ENCODE results near the gene TTC31. TPM values are rescaled to one million over a fixed set of nuclear protein-coding genes. Genes with fewer than 3 reads are reported as not detected.
"Not testable (repeated sequence)": the region's sequence is repeated elsewhere in the genome, so short reads cannot be mapped to it uniquely, and the experiment has no call there.

The TTC31 gene
- total and polyA plus RNA-seq, 2 donors (not counting 1 experiment from before 2014, with no cell fraction given), result 68.5 to 72.3 TPM

- POLR2A ChIA-PET, result interaction anchor here (1.3 kb wide), 1 partner anchor 41 kb away, joined by 3 read pairs; the partner anchor contains the start of genes CCDC142 and TTC31
Measured at GRCh38 chr2:74441690-74442482, 41.0 kb upstream of the TTC31 start, which contains the start of gene RTKN. TSS of gene RTKN (minus strand) at chr2:74441937. CDS start at chr2:74441816, 121 bp downstream.

GRCh38 chr2:74442483-74443297, 40.2 kb upstream of the TTC31 start:
- peak overlapping the region in 1 of 5 experiments; percentile 60 for H3K4me3 ChIP-seq (ENCODE audit: control extremely low read depth in 1 of 5, extremely low read depth in 1 of 5, insufficient read depth in 1 of 5, low read depth in 2 of 5, low read length in 4 of 5)
- H3K4me2 ChIP-seq (replicated peaks; ENCODE audit: low read depth, low read length, poor library complexity, severe bottlenecking), result peak overlapping the region; percentile 95
- H3K27ac Mint-ChIP-seq; DNase-seq; H3K79me2 ChIP-seq (ENCODE audit: control insufficient read depth, insufficient read depth, low read length); H3K36me3 ChIP-seq (replicated peaks in 1 of 2; ENCODE audit: control extremely low read depth in 1 of 2, control insufficient read depth in 1 of 2, extremely low read depth in 1 of 2, insufficient read depth in 2 of 2, low read length in 1 of 2); H3K9me3 ChIP-seq (ENCODE audit: control extremely low read depth in 1 of 3, control insufficient read depth in 2 of 3, insufficient read depth in 1 of 3, low read length in 2 of 3); ATAC-seq (ENCODE audit: low read depth); intact Hi-C loops (cut with micrococcal nuclease); H4K20me1 ChIP-seq (ENCODE audit: control insufficient read depth, insufficient read depth, low read length, poor library complexity, severe bottlenecking); H3K27ac ChIP-seq (ENCODE audit: low read length in 2 of 2); H3K9me3 Mint-ChIP-seq (ENCODE audit: insufficient read depth): not testable (repeated sequence)
- CTCF ChIA-PET, result interaction anchor here (1.0 to 1.8 kb wide), 3 partner anchors 12 to 58 kb away, joined by 3 to 4 read pairs (median 4); partner anchors contain the start of gene TTC31
- peaks cover 0 to 43% (median 13%) of the 10 kb centered on the region in 4 experiments for H3K27me3 ChIP-seq (replicated peaks in 1 of 4; ENCODE audit: control extremely low read depth in 1 of 4, control insufficient read depth in 3 of 4, insufficient read depth in 4 of 4, low read length in 3 of 4)
- peak overlapping the region; percentile 83 for H3K4me3 Mint-ChIP-seq
- H3K4me1 Mint-ChIP-seq, result peaks cover 34% of the 10 kb centered on the region
- H3K9ac ChIP-seq (ENCODE audit: low read length), result peak overlapping the region; percentile 57
- H3K4me1 ChIP-seq (ENCODE audit: control insufficient read depth in 2 of 2, insufficient read depth in 2 of 2, low read length in 2 of 2), result peaks cover 29 to 36% of the 10 kb centered on the region in 2 donors
- POLR2A ChIA-PET, result interaction anchor here (1.3 kb wide), 1 partner anchor 40 kb away, joined by 3 read pairs; the partner anchor contains the start of genes CCDC142 and TTC31
- peaks cover 19% of the 10 kb centered on the region for H3K27me3 Mint-ChIP-seq
- 96% methylated on average over 6 of the region's 16 CpGs for WGBS (ENCODE audit: insufficient coverage)
- H2AFZ ChIP-seq (ENCODE audit: insufficient read depth, low read depth, low read length, poor library complexity, severe bottlenecking), result peak overlapping the region; percentile 81

More at GRCh38 chr2:74441690-74442482, 41.0 kb upstream of the TTC31 start, which contains the start of gene RTKN:
- Mint-ChIP-seq H3K9me3 (ENCODE audit: insufficient read depth) (no peaks in the 10 kb centered on the region), H3K4me3 (peak within 1 kb of the TSS; percentile 83), H3K27me3 (peaks cover 19% of the 10 kb centered on the region), H3K4me1 (peaks cover 39% of the 10 kb centered on the region), H3K27ac (peak within 1 kb of the TSS; percentile 63)
- ATAC-seq (ENCODE audit: low read depth) (no peak), DNase-seq (peak; percentile 63)
- Histone ChIP-seq H3K27me3 (replicated peaks in 1 of 4; ENCODE audit: control extremely low read depth in 1 of 4, control insufficient read depth in 3 of 4, insufficient read depth in 4 of 4, low read length in 3 of 4) (peaks cover 0 to 43% (median 13%) of the 10 kb centered on the region in 4 experiments), H2AFZ (ENCODE audit: insufficient read depth, low read depth, low read length, poor library complexity, severe bottlenecking) (peak within 1 kb of the TSS; percentile 81), H4K20me1 (ENCODE audit: control insufficient read depth, insufficient read depth, low read length, poor library complexity, severe bottlenecking) (no peaks in the 10 kb centered on the region), H3K4me1 (ENCODE audit: control insufficient read depth in 2 of 2, insufficient read depth in 2 of 2, low read length in 2 of 2) (peaks cover 35 to 42% of the 10 kb centered on the region in 2 donors), H3K9me3 (ENCODE audit: control extremely low read depth in 1 of 3, control insufficient read depth in 2 of 3, insufficient read depth in 1 of 3, low read length in 2 of 3) (peaks cover 0 to 9% (median 0%) of the 10 kb centered on the region in 3 donors), H3K4me3 (ENCODE audit: control extremely low read depth in 1 of 5, extremely low read depth in 1 of 5, insufficient read depth in 1 of 5, low read depth in 2 of 5, low read length in 4 of 5) (peak within 1 kb of the TSS in 4 of 5 experiments; percentile 33 to 60 (median 52)), H3K27ac (ENCODE audit: low read length in 2 of 2) (no peak within 1 kb of the TSS), H3K4me2 (replicated peaks; ENCODE audit: low read depth, low read length, poor library complexity, severe bottlenecking) (peak within 1 kb of the TSS; percentile 95), H3K9ac (ENCODE audit: low read length) (peak within 1 kb of the TSS; percentile 60), H3K36me3 (replicated peaks in 1 of 2; ENCODE audit: control extremely low read depth in 1 of 2, control insufficient read depth in 1 of 2, extremely low read depth in 1 of 2, insufficient read depth in 2 of 2, low read length in 1 of 2) (no peaks in the 10 kb centered on the region), H3K79me2 (ENCODE audit: control insufficient read depth, insufficient read depth, low read length) (no peaks in the 10 kb centered on the region)
- TF ChIP-seq CTCF (IDR thresholded peaks at IDR 0.05) (no peak), EZH2 (IDR thresholded peaks at IDR 0.05; ENCODE audit: borderline replicate concordance, insufficient read depth, low read depth, low read length, poor library complexity, severe bottlenecking) (peak; percentile 56)
- intact Hi-C loops (cut with micrococcal nuclease), result no loop called here
- WGBS (ENCODE audit: insufficient coverage), result 15% methylated on average over 74 of the region's 75 CpGs
- CTCF ChIA-PET, result interaction anchor here (1.0 to 1.8 kb wide), 2 partner anchors 12 to 59 kb away, joined by 3 to 4 read pairs; no protein-coding TSS in a partner anchor
